GM18858 (cell line): ENCODE data around the gene GID8.

Source experiments
- ATAC-seq: cut with Tn5 transposase; IDR thresholded peaks from one replicate; pipeline ENCODE4 v1.9.1; 2021; ENCODE audit not compliant: unreplicated experiment

The GID8 gene

DNA sequence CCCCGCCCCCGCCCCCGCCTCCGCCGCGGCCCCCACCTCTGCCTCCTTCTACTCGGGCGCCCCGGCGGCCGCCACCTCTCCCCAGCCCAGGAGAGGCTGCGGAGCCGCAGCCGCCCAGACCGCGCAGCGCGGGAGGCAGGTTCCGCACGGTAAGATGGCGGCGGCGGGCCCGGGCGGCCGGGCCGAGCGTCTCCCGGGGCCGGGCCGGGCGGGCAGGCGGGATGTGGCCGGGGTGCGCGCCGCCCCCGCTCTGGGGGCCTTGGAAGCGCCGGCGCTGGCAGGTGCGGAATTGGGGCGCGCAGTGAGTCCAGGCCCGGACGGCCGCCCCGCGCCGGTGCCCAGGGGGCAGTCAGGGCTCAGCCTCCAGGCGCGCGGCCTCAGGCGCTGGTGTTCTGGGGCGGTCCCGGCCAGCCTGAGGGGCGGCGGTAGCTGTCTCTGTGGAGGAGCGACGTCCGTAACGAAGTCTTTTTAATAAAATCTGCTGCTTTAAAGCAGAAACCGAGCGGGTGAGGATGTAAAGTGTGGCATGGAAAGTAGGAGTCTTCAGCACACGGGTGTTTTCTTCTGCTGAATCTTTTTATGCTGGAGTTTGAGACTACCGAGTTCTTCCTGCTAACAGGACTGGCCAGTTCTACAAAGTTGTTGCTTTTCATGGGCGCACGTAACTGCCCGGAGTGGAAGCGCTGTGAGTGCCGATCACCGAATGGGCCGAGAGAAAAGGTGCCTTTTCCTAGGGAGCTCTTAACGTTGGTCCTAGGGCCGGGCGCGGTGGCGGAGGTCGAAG, at the start of gene GID8:
TSS of gene GID8 (plus strand) at position 43 of the 784 bp plus-strand sequence. CDS start 3,356 bp downstream, outside the sequence.
- ATAC-seq = peak; percentile 25

DNA sequence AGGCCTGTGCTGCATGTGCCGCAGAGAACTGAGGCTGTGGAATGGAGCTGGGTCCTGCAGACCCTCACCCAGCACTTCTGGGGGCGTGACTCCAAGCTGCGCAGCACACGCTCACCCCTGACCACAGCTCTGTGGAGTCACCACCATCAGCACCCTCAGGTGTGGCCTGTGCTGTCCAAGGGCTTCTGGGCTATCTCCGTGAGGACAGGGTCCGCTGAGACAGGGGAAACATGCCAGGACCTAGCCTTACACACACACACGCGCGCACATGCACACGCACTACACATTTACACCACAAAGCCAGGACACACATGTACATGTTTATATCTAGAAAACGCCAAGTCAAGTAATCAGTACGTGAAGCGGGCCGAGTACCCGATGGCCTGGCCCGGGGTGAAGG, 49.5 kb upstream of the GID8 start:
- ATAC-seq = no peak

DNA sequence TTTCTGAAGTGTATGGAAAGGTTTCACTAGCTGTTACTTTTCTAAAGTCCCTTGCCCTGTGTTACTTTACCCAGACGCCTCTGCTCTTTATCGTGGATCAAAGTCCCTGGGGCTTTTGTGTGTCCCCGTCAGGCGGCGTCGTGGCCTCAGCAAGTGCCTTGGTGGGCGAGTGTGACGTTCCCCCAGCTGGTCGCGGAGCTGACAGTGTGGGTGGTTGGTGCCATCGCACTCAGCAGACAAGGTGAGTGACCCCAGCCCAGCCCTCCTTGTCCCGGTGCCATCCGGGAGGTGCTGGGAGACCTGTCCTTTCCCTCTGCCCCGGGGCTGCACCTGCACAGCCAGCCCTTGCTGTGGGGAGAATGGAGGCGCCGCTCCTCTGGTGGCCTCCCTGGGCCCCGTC, 49.0 kb upstream of the GID8 start:
- no peak for ATAC-seq

DNA sequence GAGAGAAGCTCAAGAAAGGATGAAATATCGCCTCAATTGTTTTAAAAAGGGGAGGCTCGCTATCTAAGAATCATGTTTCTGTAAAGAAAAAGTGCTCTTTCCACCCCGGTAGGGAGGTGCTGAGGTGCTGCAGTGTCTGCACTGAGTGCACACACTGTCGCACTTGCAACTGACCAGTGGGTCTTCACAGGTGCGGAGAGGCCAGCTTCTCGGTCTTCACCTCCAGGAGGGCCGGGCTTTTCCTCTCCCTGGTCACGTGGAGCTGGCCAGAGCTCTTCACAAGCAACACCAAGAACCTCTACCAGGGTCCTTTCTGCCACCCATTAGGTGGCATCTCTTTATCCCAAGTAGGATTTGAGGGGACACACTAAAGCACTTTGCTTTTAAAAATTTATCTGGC, 48.5 kb upstream of the GID8 start:
- no peak for ATAC-seq

DNA sequence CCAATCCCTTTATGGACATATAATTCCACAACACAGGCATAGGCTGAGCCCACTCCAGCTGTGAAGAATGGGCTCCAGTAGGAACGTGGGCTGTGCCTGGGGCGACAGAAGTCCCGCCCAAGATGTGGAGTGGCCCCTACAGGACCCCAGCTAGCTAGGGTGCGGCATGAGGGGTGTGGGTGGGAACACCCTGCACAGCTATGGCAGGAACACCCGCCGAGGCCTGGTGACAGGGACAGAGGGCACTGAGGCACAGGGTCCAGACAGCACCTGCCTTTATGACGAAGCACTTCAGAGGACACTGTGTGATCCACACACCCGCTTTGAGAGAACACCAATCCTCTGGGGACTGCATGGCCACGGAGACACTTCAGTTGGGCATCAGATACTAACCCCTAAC, 48.1 kb upstream of the GID8 start:
- no peak for ATAC-seq

DNA sequence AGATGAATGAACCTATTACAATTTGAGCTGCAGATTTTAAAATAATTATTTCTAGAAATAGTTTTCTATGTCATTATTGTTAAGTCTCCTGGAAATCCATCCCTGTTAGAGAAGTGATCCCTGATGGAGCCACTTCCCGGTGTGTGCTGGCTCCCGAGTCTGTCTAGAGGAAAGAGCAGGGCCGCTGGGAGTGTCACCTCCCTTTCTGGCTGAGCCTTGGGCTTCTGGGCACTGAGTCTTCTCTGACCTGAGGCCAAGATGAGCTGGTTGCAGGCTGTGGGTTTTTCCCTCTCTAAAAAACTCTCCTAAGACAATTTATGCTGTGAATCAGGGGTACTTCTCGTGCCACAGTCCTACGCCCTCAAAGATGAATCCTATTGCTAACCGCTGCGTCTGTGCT, 47.5 kb upstream of the GID8 start:
- no peak for ATAC-seq

DNA sequence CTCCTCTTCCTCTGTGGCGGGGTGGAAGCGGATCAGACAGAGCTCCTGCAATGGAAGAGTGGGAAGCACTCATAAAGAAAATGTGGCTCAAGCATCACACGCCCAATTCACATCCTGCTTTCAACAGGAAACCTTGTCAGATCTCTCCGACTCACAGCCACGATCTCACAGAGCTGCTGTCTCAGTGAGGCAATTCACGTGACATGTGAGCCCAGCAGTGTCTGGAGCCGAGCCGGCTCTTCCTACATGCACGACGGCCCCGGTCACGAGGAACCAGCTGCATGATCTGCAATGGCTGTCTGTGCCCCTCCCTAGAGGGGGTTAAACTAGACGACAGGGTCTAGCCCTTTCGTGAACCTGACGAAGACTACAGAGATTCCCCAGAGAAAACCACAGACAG, 46.8 kb upstream of the GID8 start:
- no peak for ATAC-seq

DNA sequence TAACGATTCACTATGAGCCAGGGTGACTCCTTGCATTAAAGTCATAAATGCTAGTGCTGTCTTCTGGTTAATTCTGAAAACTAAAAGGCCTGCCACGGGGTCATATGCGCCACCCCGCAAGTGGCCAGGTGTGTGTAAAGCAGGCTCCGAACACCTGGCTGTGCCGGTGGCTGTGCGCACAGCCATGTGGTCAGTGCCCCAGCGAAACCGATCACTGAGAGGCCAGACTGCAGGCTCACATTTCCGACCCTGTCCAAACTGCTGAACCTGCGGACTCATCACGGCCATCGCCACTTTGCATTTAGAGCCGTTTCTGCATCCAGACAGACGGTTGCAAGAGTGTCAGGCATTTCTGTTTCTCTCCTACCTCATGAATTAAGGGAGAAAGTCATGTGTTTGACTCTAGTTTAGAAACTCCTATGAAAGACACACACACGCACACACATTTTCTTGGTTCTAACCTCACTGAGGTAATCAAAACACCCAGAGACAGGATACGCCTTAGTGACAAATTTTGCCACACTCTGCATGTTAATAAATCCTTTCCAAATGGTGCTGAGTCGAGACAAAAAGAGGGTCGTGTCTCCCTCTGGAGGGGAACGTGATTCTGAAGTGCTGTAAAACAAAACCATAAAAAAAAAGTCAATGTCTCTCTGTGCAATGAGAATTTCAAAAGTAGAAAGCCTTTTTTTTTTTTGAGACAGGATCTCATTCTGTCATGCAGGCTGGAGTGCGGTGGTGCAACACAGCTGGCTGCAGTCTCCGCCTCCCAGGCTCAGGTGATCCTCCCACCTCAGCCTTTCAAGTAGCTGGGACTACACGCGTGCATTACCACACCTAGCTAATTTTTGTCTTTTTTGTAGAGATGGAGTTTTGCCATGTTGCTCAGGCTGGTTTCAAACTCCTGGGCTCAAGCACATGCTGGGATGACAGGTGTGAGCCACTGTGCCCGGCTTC, 45.3 kb upstream of the GID8 start:
- no peak for ATAC-seq

DNA sequence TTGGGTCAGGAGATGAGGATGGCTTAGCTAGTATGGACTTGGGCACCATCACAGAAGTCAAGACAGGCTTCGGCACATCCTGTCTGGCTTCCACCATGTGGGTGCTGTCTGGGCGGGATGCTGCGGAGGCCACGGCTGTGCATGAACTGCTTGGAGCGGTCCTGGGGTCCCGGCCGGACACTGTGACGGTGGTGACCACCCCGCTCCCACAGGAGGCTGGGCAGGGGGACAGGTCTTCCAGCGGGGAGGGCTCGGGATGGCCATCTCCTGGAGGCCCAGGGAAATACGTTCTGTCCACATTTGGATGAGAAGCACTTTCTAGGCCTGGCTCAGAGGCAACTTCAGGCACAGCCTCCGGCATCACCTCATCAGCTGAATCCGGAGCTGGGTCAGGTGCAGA, 44.2 kb upstream of the GID8 start:
- ATAC-seq = no peak

DNA sequence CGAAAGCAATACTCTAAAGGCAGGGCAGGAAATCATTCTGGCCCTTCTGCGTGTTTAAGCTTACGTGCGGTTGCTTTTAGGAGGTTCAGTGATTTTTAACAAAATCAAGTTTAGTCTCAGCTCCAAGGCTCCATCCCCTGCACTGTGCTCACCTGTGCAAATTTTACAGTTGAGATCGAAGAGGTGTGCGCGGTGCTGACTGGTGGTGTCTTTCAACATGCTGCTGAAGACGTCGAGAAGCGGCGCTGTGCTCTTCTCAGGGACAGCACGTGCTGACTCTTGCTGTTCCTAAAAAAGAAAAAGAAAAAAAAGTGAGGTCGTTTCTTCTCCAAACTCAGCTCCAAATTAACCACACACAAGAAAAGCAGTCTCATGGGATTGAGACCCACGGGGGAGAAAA, 43.7 kb upstream of the GID8 start:
- no peak for ATAC-seq

DNA sequence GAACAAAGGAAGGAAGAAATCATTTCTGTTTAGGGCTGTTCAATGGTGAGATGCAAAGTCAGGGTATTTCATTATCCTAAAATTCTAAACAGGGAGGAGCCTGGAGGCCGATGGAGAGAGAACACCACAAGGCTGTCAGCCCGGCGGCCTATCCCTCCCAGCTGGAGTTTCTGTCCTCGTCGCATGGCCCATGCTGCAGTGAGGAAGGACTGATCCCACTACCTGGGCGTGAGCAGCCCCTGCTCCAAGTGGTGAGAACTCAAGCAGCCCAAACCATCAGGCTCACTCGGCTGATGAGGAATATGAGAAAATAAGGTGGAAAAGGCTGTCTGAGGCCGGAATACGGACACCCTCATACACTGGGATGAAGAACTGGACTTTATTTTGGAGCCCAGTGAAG, 42.4 kb upstream of the GID8 start:
- no peak for ATAC-seq

DNA sequence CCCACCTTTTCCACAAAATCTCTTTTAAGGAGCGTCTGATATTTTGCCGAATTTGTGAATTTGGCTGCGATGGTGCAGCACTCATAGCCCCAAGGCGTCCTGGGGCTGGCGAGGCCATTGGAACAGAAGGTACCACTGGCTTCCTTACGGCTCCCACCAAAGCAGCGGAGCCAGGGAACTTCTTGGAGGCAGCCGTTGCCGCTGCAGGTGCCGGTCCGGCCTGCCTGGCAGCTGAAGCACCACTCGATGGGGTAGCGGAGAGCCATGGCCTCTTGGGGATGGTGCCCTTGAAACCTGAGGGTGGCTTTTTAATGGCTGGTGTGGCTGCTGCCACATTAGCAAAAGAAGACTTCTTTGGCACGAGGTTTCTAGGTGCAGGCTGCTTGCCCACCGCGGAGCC, 41.4 kb upstream of the GID8 start:
- no peak for ATAC-seq

DNA sequence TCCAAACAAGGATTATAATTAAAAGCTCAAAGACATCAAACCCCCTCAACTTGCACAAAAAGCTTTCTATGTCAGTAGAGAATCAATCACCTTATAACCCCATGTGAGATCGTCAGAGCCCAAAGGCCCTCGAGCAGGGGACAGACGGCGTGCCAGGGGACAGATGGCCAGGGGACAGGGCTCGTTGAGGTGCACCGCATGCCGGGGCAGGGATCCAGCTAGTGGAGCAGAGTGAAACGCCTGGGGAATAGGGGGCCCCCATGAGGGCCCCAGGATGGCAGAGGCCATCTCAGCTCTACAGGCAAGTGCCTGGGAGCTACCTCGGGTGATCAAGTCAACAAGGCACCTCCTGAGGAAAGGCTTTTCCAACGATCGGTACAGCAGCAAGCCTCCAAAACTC, 40.3 kb upstream of the GID8 start:
- no peak for ATAC-seq

DNA sequence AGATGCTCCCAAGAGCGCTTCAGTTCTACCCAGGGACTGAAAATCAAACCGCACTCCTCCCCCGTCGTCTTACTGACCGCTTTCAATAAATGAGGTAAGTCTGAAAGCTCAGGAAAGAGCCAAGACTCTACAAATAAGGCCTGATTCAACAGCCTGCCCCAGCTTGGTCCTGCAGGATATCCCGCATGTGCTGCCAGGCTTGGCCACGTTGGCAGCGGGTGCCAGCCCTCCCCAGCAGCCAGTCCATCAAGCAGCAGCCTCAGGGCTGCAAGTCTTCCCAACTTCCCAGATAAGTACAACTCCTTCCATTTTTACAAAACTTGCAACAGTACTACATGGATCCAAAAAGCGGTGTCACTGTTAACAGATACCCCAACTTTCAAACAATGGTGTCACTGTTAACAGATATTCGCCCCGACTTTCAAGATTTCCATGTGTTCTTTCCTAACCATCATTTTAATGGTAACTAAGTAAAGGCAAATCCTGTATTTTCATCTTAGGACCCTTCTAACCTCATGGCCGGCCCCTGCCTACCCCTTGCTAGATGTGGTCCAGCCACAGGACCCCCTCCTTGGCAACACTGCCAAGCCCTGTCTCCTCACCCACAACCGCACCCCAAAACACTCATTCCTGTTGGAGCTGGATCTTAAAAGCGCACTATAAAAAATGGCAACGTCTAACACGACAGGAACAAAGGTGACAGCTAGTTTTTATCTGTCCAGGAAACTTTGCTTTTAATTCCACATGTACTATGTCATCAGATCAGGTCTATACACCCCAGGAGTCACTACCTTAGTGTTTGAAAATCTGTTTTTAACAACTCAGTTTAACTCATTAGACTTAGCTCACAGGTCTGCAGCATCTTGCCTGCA, 39.6 kb upstream of the GID8 start:
- no peak for ATAC-seq

DNA sequence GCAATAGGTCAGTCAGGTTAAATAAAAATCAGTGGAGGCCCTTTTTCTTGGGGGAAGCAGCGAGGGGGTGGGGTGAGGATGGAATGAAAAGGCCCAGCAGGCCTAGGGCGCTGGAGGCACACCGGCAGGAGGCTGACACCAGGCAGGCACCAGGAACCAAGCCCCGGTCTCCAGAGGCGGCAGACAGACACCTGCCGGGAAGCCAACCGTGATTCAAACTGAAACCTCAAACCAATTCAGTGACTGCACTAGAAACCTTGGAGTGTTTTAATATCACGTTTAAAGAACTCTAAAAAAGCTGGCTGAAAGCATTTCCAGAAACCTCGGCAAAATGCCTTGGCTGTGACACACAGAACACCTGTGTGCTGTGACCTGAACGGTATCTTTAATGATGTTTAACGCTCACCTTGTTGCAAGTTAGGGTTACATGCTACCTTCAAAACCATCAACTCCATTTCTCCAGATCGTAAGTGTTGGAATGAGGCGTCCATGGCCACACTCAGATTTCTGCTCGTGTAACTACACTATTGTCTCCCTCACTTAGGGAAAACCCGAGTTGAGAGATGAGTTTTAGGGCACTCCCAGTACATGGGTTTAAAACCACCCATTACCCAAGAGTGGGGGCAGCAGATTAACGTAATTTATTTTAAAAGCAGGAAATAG, 38.8 kb upstream of the GID8 start:
- no peak for ATAC-seq

DNA sequence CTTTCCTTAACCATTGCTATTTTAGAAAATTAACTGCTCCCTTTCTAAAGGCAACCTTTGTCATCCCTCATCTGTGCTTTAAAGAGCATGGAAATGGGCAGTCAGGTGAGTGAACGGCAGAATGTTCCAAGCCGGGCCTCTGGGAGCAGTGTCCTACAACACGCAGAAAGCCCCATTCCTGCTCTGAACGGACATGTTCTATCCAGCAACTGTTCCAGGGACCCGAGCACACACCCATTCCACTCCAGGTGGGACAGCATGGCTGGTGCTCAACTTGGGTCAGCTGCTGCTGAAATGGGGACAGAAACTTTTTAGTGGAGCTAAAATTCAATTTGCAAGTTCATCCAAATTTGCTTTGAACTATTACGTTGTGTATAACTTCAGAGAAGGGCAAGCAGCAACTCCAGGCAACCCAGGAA, 38.3 kb upstream of the GID8 start:
- ATAC-seq = no peak

DNA sequence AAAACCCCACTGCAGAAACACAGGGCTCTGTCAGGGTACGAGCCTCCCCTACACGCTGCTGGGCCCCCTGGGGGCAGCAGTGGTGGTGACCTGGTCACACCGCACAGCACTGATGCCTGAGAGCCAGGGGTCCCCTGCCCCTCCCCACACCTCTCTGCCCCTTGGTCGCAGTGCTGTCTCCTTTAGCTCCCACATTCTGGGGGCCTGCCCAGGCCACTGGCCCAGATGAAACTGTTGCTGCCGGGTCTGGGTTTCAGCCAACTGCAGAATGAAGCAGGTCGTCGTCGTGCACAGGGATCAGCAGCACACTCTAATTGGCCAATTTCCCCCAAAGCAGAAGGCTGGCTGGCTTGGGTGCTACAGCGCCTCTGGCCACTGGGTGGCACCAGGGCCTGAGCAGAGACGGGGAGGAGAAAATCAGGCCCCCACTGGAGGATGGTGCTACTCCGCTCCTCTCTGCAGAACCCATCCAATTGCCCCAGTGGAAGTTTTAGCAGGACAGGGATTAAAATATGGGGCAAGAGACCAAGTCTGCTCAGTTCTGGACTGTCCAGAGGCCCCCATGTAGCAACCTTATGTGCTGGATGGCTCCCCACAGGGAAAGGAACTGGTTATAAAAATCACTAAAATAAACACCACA, 37.8 kb upstream of the GID8 start:
- ATAC-seq = no peak

DNA sequence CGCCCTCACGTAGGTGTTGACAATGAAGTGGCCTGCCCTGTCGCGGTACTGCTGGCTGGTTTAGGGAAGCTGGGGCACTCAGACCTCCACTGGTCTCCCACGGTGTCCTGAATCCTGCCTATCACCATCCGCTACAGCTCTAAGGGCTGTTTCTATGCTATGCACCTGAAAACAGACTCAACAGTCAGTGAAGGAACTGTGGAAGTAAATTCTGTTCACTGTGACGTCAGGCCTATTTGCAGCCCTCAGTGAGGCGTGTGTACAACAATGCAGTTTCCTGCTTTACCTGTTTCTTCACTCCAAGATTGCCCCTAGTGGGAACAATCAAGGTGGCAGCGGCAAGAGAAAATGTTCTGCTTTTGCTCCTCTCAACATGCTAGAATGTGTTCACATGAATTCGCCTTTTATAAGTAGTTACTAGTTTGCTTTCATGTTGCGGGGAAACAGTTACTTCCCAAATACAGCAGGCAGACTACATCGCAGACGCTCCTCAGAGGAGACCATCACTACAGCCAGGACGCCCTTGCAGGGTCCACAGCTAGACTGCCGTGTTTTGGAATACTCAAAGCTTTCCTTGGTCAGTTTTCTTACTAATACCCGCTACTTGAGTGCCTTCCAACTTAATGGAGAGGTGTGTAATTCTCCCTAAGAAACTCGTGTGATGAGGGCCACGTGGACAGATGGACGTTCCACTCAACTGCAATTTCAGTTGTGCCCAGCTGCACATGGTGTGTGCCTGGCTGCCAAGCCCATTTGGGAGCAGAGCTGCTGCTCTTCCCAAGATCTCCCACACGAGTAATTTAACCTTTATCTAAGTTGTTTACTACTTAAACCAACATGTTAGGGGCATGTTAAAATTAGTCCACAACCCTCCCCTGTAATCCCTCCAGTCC, 37.0 kb upstream of the GID8 start:
- ATAC-seq = no peak

DNA sequence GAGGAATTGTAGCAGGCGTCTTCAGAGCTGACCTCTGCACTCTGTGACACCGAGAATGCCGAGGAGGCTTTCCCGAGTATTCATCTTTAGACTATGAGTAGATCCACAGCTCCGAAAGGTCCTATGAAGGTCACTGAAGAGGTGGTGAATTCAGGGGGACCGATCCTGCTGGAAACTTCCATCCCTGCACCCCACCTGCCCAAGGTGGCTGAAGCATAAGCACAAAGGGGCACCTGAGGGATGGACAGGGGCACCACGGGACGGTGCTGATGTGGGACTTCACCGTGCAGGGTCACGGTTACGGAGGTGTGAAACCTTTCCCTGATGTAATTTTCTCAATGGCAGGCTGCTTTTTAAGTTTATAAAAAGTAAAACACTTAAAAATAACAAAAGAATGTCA, 36.1 kb upstream of the GID8 start:
- no peak for ATAC-seq
